ENCODE results near the gene CELF6. TPM values are rescaled to one million over a fixed set of nuclear protein-coding genes. Genes with fewer than 3 reads are reported as not detected.

The CELF6 gene
- total RNA-seq, 1 experiment from 2014 or later = 0.40 TPM

GRCh38 chr15:72272213-72272996 lies 47.6 kb downstream of the CELF6 start, which contains the start of gene PARP6:
Gene PARP6, minus strand, starts transcription at chr15:72272554. Its CDS starts 5,077 bp downstream, at chr15:72267477.
- peak; percentile 99 for DNase-seq (ENCODE audit: low read depth)

DNA sequence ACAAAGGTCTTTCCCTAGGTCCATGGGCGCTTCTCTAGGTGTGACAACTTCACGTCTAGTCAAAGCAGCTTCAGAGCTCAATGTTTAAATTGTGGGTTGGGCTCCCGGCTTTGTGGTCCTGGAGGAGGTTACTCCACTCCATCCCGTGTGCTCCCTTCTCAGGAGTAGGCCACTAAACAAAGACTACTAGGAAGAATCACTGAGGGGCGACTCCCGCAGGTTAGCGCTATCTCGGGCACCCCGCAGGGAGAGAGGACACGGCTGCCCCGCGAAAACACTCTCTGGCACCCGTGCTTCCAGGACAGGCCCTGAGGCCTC lies 48.1 kb downstream of the CELF6 start:
- DNase-seq (ENCODE audit: low read depth) = peak; percentile 13

GRCh38 chr15:72271221-72271620 lies 48.7 kb downstream of the CELF6 start:
- DNase-seq (ENCODE audit: low read depth) = no peak

DNA sequence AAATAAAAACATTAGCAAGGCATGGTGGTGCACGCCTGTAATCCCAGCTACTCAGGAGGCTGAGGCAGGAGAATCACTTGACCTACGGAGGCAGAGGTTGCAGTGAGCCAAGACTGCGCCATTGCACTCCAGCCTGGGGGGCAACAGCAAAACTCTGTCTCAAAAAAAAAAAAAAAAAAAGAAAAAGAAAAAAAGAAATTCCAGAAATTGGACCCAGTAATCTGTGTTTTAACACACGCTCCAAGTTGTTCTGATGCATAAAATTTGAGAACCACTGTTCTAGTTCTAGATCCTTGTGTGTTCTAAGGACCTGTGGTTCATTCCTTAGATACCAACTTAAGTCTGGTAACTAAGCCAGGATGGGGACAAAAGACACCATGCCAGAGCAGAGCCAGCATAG lies 50.2 kb downstream of the CELF6 start:
- no peak for DNase-seq (ENCODE audit: low read depth)

- DNase-seq (ENCODE audit: low read depth) = no peak
Observed at GRCh38 chr15:72265031-72265430, 54.9 kb downstream of the CELF6 start.

- DNase-seq (ENCODE audit: low read depth) = no peak
Observed at GRCh38 chr15:72252663-72253299, 67.2 kb downstream of the CELF6 start.

DNA sequence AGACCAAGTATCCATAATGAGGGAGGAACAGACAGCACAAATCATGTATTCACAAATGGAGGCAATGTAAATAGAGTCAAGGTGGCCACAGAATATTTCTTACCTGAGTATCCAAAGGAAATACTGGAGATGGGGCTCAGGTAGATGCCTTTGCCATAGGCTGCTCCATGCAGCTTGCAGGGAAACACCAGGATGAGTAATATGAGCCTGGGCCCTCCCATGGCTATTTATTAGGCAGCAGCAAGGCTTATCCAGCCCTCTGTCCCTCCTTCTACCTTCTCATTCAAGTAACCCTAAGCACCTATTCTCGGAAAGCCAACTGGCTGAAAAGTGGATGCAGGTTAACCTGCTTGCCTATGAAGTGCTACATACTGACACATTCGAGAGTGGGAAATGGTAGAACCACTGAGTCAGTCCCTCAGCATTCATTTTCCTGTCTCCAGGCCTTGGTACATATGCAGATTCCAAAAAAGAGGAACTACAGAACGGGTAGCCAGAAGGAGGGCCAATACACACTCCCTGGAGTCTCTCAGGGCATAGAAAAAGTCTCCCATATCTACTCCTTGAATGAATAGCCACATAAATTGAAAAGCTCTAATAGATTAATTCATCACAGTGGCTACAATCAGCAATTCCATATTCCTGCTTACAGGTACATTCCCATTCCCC lies 70.7 kb downstream of the CELF6 start:
- no peak for DNase-seq (ENCODE audit: low read depth)

DNA sequence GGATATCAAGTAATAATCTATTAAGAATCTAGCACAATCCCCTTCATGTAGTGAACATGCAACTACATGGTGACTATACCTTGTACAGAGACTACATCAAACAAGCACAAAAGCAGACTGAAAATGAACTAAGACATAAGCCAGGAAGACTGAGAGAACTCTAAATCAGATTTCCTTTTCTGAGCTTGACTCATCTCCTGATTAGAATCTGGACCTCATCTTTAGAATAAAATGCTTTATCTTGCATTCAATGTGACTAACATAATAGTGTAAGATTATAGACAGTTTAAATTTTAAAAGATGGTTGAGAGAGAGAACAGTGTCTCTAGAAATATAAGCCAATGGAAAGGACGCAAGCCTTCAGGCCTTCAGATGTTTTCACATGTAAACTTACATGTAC lies 71.4 kb downstream of the CELF6 start:
- no peak for DNase-seq (ENCODE audit: low read depth)

- DNase-seq (ENCODE audit: low read depth) = no peak
Observed at GRCh38 chr15:72242775-72243370, 77.1 kb downstream of the CELF6 start.

DNA sequence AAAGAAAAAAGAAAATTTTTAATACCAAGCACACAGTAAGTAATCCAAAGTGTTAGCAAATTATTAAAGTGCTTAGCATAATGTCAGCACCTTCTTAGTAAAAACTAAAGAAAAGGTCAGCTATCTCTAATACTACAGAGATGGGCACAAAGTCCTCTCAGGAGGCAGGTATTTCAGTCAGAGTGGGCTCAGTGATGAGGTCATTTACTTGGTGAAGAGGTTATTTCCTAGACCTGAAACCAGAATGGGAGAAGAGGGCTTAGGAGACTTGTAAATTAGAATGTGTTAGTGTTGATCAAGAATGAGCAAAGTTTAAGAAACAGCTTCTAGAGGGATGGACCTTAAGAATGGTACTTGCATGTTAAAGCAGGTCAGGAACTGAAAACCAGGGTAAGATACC lies 80.3 kb downstream of the CELF6 start:
- no peak for DNase-seq (ENCODE audit: low read depth)

- DNase-seq (ENCODE audit: low read depth) = no peak
Observed at GRCh38 chr15:72238586-72238985, 81.4 kb downstream of the CELF6 start.

GRCh38 chr15:72237853-72238224 lies 82.1 kb downstream of the CELF6 start:
- peak; percentile 21 for DNase-seq (ENCODE audit: low read depth)

DNA sequence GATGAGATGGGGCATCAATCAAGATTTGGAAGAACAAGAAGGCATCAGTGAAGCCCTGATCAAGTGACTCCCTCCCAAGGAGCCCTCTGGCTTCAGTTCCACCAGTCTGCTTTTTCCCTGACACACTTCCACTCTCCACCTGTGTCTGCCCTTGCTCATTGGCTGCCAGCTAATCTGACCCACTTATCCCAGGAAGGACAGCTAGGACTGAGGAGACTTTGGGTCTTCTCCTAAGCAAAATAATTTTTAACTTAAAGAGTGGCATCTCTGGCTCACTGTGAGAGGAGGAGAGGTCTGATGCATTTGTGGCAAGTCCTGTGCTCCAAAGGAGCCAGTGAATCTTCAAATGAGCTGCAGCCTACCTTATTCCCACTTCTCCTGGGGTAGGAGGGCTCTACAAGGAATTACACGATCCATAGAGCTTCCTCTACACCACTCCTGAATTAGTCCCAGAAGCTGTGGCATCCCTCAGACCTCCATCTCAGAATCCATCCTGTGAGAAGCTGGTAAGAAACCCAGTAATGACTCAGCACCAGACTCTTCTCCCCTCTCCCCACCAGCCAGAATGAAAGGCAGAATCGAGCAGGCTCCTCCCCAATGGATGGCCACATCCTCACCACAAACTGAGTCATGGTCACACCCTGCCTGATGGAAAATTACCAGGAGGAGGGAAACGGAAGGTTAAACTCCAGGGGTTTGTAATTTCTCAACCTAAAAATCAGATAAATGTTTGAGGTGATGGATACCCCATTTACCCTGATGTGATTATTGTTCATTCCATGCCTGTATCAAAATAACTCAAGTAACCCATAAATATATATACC lies 82.7 kb downstream of the CELF6 start:
- peak; percentile 98 for DNase-seq (ENCODE audit: low read depth)

DNA sequence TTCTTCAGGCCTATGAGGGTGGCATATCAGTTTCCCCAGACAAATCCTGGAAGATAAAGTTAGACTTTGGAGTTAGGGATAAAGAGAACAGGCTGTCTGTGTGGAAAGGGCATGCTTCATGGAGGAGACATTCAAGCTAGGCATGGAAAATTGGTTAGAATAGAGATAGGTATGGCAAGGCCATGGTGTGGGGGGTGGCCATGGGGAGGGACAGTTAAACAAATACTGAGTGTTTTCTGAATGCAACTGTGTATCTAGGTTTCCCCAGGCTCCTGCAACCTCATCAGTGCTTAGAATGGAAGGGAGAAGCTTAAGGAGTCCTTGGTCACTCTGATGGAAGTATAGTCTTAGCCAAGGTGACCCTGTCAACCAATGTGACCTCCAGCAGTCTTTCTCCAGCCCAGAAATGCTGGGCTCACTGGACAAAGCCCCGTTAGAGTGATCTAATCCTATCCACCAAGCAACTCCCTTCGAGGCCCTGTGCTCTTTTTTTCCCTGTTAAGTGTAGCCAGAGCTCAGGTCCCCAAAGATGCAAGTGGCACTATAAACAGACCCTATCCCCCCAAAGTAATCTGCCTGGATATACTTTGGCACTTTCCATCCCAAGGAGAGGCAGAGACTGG lies 83.5 kb downstream of the CELF6 start:
- no peak for DNase-seq (ENCODE audit: low read depth)

DNA sequence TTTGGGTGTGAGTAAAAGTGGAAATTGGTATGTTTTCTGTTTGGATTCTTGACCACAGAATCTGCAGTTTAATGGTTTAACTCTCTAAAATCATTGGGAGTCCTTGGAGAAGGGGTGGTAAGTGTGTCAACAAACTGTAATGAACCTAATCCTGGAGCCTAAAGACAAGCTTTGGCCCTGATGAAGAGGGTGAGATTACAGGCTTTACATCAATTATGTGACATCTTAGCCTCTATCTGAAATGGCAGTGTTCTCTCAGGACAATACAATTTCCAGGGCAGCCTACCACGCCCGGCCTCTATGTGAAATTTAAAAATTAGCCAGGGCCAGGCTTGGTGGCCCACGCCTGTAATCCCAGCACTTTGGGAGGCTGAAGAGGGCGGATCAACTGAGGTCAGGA lies 84.7 kb downstream of the CELF6 start:
- DNase-seq (ENCODE audit: low read depth) = no peak

Other genes with a start within 250 kb of the CELF6 start
- gene MYO9A, start 202.0 kb downstream of the CELF6 start, total RNA-seq (2014; rRNA removed; shearing (Covaris generic)) = 6.7 and 14.0 TPM in 2 replicates
- gene SENP8, start 201.8 kb downstream of the CELF6 start, total RNA-seq (2014; rRNA removed; shearing (Covaris generic)) = 0.24 and 1.7 TPM in 2 replicates
- gene GRAMD2A, start 122.4 kb downstream of the CELF6 start, total RNA-seq (2014; rRNA removed; shearing (Covaris generic)) = 0.77 TPM in 1 of 2 replicates, not detected in the other
- 1,722 and 1,777 TPM in 2 replicates for gene PKM, start 89.0 kb downstream of the CELF6 start, total RNA-seq (2014; rRNA removed; shearing (Covaris generic))
- gene PARP6, start 47.6 kb downstream of the CELF6 start, total RNA-seq (2014; rRNA removed; shearing (Covaris generic)) = 14.3 and 20.6 TPM in 2 replicates
- gene HEXA, start 55.9 kb upstream of the CELF6 start, total RNA-seq (2014; rRNA removed; shearing (Covaris generic)) = 46.7 and 49.1 TPM in 2 replicates
- gene TMEM202, start 78.1 kb upstream of the CELF6 start, total RNA-seq (2014; rRNA removed; shearing (Covaris generic)) = not detected in 2 replicates
- gene ARIH1, start 154.2 kb upstream of the CELF6 start, total RNA-seq (2014; rRNA removed; shearing (Covaris generic)) = 22.7 and 28.5 TPM in 2 replicates

All from Daoy (cell line).